ENCODE data around the gene MAMLD1.

GRCh38 chrX:150530821-150531220 lies 167.7 kb downstream of the MAMLD1 start:
- TF ChIP-seq POLR2A (IDR thresholded peaks at IDR 0.05) = no peak
- TF ChIP-seq CTCF (IDR thresholded peaks at IDR 0.05) = no peak

Measured in body of pancreas (tissue), 4 donors.